Thymus (tissue), 11 donors: ENCODE results near the gene HOXD8. TPM values are rescaled to one million over a fixed set of nuclear protein-coding genes. Genes with fewer than 3 reads are reported as not detected.

Experiments used
- DNase-seq, 9 donors: peaks; one replicate each; pipeline ENCODE4 v3.0.0-alpha.2; 2013; ENCODE audit warnings: low spot score in 9 of 9, low read depth in 6 of 9, missing footprints in 1 of 9
- H3K27ac ChIP-seq, 2 donors: one replicate each; pipeline ENCODE4 v1.5.1; 2013; ENCODE audit warnings: control low read depth in 1 of 2, low read depth in 1 of 2, low read length in 1 of 2, mild to moderate bottlenecking in 1 of 2, moderate library complexity in 1 of 2
- H3K27me3 ChIP-seq, 2 donors: one replicate each; pipeline ENCODE4 v1.5.1; 2013; ENCODE audit warnings: low read length in 1 of 2; ENCODE audit not compliant: control insufficient read depth in 2 of 2, insufficient read depth in 1 of 2
- H3K36me3 ChIP-seq, 2 donors: one replicate each; pipeline ENCODE4 v1.5.1; 2013; ENCODE audit warnings: low read length in 1 of 2, mild to moderate bottlenecking in 1 of 2, moderate library complexity in 1 of 2; ENCODE audit not compliant: control insufficient read depth in 2 of 2, insufficient read depth in 2 of 2
- H3K4me1 ChIP-seq, 2 donors: one replicate each; pipeline ENCODE4 v1.5.1; 2013; ENCODE audit warnings: low read length in 2 of 2; ENCODE audit not compliant: control insufficient read depth in 2 of 2, insufficient read depth in 2 of 2
- H3K4me3 ChIP-seq, 2 donors: one replicate each; pipeline ENCODE4 v1.5.1; 2013; ENCODE audit warnings: low read length in 2 of 2, control low read depth in 1 of 2, mild to moderate bottlenecking in 1 of 2
- H3K9me3 ChIP-seq, 2 donors: one replicate each; pipeline ENCODE4 v1.5.1; 2013; ENCODE audit warnings: low read length in 1 of 2, mild to moderate bottlenecking in 1 of 2; ENCODE audit not compliant: control insufficient read depth in 2 of 2, insufficient read depth in 1 of 2
- WGBS: extraction: QIAGEN DNeasy Blood & Tissue Kit; methylation state at CpG from one replicate; pipeline ENCODE4 v1.1.7; 2013; 5-methylcytosine and 5-hydroxymethylcytosine counted together
- polyA plus RNA-seq: library from polyadenylated mRNA; stranded (reverse); fragments of 200-250 nt; gene quantifications from one replicate; pipeline ENCODE4 v1.2.3, GENCODE V29; 2013
- total RNA-seq: library from RNA; stranded (reverse); fragments of 120-200 nt; gene quantifications from one replicate; pipeline ENCODE4 v1.2.4, GENCODE V29; 2013
- donor health status: healthy.

Gene HOXD8
- total and polyA plus RNA-seq, 2 donors: 1.5 to 3.4 TPM

GRCh38 chr2:176160251-176160985, 30.9 kb downstream of the HOXD8 start:
- 10% methylated on average over 50 of the region's 50 CpGs for WGBS
- Histone ChIP-seq H3K4me3 (no peak overlapping the region), H3K27me3 (peaks cover 98 to 100% of the 10 kb centered on the region in 2 donors), H3K4me1 (peaks cover 0 to 18% of the 10 kb centered on the region in 2 donors), H3K9me3 (peaks cover 0 to 4% of the 10 kb centered on the region in 2 donors), H3K27ac (no peak overlapping the region), H3K36me3 (no peaks in the 10 kb centered on the region)
- DNase-seq: no peak

- WGBS: 15% methylated on average over 22 of the region's 22 CpGs
- Histone ChIP-seq H3K27ac (no peak overlapping the region), H3K4me1 (peaks cover 0 to 18% of the 10 kb centered on the region in 2 donors), H3K4me3 (no peak overlapping the region), H3K27me3 (peaks cover 98 to 100% of the 10 kb centered on the region in 2 donors), H3K36me3 (no peaks in the 10 kb centered on the region), H3K9me3 (peaks cover 0 to 4% of the 10 kb centered on the region in 2 donors)
- no peak for DNase-seq
Observed at GRCh38 chr2:176160986-176161824, 31.7 kb downstream of the HOXD8 start.

- Histone ChIP-seq H3K27ac (no peak overlapping the region), H3K9me3 (peaks cover 0 to 4% of the 10 kb centered on the region in 2 donors), H3K36me3 (no peaks in the 10 kb centered on the region), H3K4me3 (no peak overlapping the region), H3K4me1 (peaks cover 0 to 18% of the 10 kb centered on the region in 2 donors), H3K27me3 (peaks cover 94 to 100% of the 10 kb centered on the region in 2 donors)
- 9% methylated on average over 22 of the region's 22 CpGs for WGBS
- DNase-seq: no peak
Observed at GRCh38 chr2:176161825-176162626, 32.5 kb downstream of the HOXD8 start.

- H3K27ac ChIP-seq: no peak overlapping the region
- H3K4me1 ChIP-seq: peaks cover 0 to 18% of the 10 kb centered on the region in 2 donors
- no peak for DNase-seq
- 8% methylated on average over 29 of the region's 29 CpGs for WGBS
- H3K36me3 ChIP-seq: no peaks in the 10 kb centered on the region
- peaks cover 91 to 100% of the 10 kb centered on the region in 2 donors for H3K27me3 ChIP-seq
- peaks cover 0 to 4% of the 10 kb centered on the region in 2 donors for H3K9me3 ChIP-seq
- H3K4me3 ChIP-seq: no peak overlapping the region
Observed at GRCh38 chr2:176162911-176163671, 33.6 kb downstream of the HOXD8 start.

GRCh38 chr2:176163672-176164056, 34.2 kb downstream of the HOXD8 start:
- DNase-seq: no peak
- Histone ChIP-seq H3K9me3 (peaks cover 0 to 4% of the 10 kb centered on the region in 2 donors), H3K27me3 (peaks cover 88 to 100% of the 10 kb centered on the region in 2 donors), H3K36me3 (no peaks in the 10 kb centered on the region), H3K4me3 (no peak overlapping the region), H3K27ac (no peak overlapping the region), H3K4me1 (peaks cover 0 to 18% of the 10 kb centered on the region in 2 donors)
- 10% methylated on average over 12 of the region's 12 CpGs for WGBS

DNA sequence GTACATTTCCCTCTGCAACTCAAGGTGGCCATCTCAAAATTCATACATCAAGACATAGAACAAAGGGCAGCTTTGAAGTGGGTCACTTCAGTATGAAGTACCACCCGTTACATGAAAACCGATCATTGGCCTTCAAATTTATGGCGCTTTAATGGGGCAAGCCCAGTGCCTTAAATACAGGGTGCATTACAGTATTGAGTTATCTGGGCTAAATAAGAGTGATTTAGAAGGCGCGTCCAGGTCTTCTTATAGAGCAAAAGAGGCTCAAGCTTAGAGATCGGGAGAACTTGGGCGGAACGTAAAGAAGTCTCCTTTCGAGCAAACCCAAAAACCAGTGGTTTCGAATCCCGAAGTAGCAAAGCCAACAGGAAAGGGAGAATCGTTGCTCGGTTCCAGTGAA, 34.7 kb downstream of the HOXD8 start:
- H3K9me3 ChIP-seq: peaks cover 0 to 4% of the 10 kb centered on the region in 2 donors
- peaks cover 88 to 100% of the 10 kb centered on the region in 2 donors for H3K27me3 ChIP-seq
- no peaks in the 10 kb centered on the region for H3K36me3 ChIP-seq
- H3K4me3 ChIP-seq: no peak overlapping the region
- WGBS: 15% methylated on average over 13 of the region's 13 CpGs
- H3K4me1 ChIP-seq: peaks cover 0 to 18% of the 10 kb centered on the region in 2 donors
- H3K27ac ChIP-seq: no peak overlapping the region
- DNase-seq: no peak

GRCh38 chr2:176164611-176165369, 35.3 kb downstream of the HOXD8 start:
- 4% methylated on average over 52 of the region's 52 CpGs for WGBS
- no peak overlapping the region for H3K27ac ChIP-seq
- H3K4me1 ChIP-seq: peaks cover 0 to 18% of the 10 kb centered on the region in 2 donors
- peaks cover 87 to 100% of the 10 kb centered on the region in 2 donors for H3K27me3 ChIP-seq
- no peak for DNase-seq
- no peaks in the 10 kb centered on the region for H3K36me3 ChIP-seq
- no peak overlapping the region for H3K4me3 ChIP-seq
- peaks cover 0 to 4% of the 10 kb centered on the region in 2 donors for H3K9me3 ChIP-seq
